Superior temporal gyrus (tissue), 1 donor: ENCODE results near the gene SPATA32.

ENCODE experiments used
- DNase-seq: peaks from one replicate; pipeline ENCODE4 v3.0.0-alpha.2; 2016; ENCODE audit errors: extremely low spot score

The SPATA32 gene

GRCh38 chr17:45246861-45247428, 14.9 kb downstream of the SPATA32 start:
- no peak for DNase-seq

- no peak for DNase-seq
Observed at GRCh38 chr17:45246338-45246737, 15.6 kb downstream of the SPATA32 start.

- DNase-seq: no peak
Observed at GRCh38 chr17:45244725-45245656, 16.9 kb downstream of the SPATA32 start.

GRCh38 chr17:45243750-45244149, 18.1 kb downstream of the SPATA32 start:
- no peak for DNase-seq

GRCh38 chr17:45242029-45242414, 19.9 kb downstream of the SPATA32 start:
- no peak for DNase-seq

- DNase-seq: no peak
Observed at GRCh38 chr17:45241328-45242028, 20.4 kb downstream of the SPATA32 start.

- DNase-seq: no peak
Observed at GRCh38 chr17:45240905-45241327, 21.0 kb downstream of the SPATA32 start.

- no peak for DNase-seq
Observed at GRCh38 chr17:45238155-45238774, 23.6 kb downstream of the SPATA32 start.

GRCh38 chr17:45237686-45238085, 24.2 kb downstream of the SPATA32 start:
- DNase-seq: no peak

GRCh38 chr17:45236282-45236606, 25.6 kb downstream of the SPATA32 start:
- DNase-seq: no peak

GRCh38 chr17:45235416-45236281, 26.2 kb downstream of the SPATA32 start:
- DNase-seq: peak; percentile 78

- DNase-seq: no peak
Observed at GRCh38 chr17:45234641-45235415, 27.1 kb downstream of the SPATA32 start.

- no peak for DNase-seq
Observed at GRCh38 chr17:45233423-45233924, 28.4 kb downstream of the SPATA32 start.

GRCh38 chr17:45232514-45233422, 29.1 kb downstream of the SPATA32 start:
- DNase-seq: no peak

- no peak for DNase-seq
Observed at GRCh38 chr17:45231481-45232116, 30.3 kb downstream of the SPATA32 start.

- DNase-seq: no peak
Observed at GRCh38 chr17:45230787-45231480, 31.0 kb downstream of the SPATA32 start.

- DNase-seq: no peak
Observed at GRCh38 chr17:45230410-45230786, 31.5 kb downstream of the SPATA32 start.
